HG02943 (cell line): Measurements from ENCODE around the gene CD19.
"Not testable (repeated sequence)": the region's sequence is repeated elsewhere in the genome, so short reads cannot be mapped to it uniquely, and the experiment has no call there.

ENCODE experiments used
- ATAC-seq: cut with Tn5 transposase; IDR thresholded peaks from one replicate; pipeline ENCODE4 v1.9.1; 2021; ENCODE audit warnings: mild to moderate bottlenecking, low read depth, moderate library complexity; ENCODE audit not compliant: unreplicated experiment

Gene CD19

GRCh38 chr16:28980330-28980729, 48.6 kb downstream of the CD19 start:
- ATAC-seq, result not testable (repeated sequence)

DNA sequence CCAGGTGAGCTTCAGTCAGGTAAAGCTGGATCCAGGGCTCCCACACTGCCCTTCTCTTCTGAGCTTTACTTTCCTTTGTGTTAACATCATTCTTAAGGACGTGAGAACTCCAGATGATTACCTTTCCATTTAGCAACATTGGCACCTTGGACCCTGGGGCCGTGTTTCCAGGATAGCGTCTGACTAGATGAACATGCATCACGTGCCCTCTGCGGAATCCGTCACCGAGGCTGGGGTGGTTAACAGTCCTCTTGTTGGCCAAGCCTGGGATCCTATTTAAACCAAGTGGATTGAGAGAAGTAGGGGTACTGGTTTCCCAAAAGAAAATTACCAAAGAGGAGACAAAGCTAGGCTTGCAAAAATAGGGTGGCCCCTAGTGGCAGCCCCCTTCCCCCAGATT, 49.2 kb downstream of the CD19 start:
- no peak for ATAC-seq

DNA sequence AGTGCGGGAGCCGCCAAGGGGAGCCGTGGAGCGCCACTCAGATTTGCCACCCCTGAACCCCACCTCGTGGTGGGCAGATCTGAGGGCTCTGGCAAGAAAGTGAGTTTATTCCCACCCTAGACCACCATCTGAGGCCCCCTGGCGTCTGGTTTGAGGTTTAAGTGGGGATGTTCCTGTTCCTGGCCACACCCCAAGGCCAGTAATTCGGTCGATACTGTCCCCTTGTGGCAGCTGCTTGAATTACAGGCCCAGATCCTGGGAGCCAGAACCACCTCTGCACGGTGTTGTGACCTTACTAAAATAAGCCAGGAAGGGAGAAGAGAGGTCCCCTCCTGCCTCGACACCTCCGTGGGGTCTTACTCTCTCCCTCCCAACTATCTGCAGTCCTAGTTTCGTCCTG, 49.7 kb downstream of the CD19 start:
- ATAC-seq, result no peak

- no peak for ATAC-seq
These were observed 50.6 kb downstream of the CD19 start for GRCh38 chr16:28982418-28982817.

DNA sequence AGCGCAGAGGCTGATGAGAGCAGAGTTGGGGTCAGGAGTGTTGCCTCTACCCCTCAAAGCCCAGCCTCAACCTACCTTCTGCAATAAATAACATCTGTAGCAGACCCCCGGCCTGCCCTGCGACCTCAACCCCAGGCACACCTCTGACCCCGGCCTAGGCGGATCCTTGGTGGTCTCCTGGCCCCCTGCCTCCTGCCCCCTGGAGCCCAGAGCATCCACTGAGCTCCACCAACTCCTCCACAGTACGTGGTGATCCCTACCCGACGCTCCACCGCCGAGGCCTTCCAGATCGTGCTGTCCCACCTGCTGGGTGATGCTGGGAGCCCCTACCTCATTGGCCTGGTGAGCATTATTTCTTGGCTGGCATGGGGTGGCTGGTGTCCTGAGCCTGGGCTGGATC, 51.2 kb downstream of the CD19 start:
- ATAC-seq, result no peak

- no peak for ATAC-seq
These were observed 51.9 kb downstream of the CD19 start for GRCh38 chr16:28983644-28984043.

GRCh38 chr16:28984091-28984490, 52.3 kb downstream of the CD19 start:
- ATAC-seq, result no peak

DNA sequence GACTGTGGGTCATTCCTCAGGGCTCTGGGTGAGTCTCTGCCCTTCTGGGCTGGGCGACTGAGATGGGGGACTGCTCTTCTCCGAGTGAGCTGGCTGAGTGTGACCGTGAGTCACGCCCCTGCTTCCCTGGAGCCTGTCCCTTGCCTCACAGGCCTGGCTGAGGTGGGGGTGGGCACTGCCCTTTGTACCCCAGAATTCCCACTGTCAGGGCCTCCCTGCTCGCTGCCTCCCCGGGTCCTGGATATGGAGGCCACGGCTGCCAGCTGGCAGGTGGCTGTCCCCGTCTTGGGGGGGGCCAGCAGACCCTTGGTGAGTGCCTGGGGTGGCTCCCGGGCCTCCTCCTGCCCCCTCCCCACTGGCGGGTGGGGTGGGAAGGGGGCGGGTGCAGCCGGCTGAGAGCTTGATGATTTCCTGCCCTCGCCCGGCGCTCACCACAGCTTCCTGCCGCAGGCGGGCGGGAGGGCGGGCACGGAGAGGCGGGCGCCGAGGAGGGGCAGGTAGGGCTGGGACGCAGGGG, 52.9 kb downstream of the CD19 start, which contains the start of gene LAT:
LAT (plus strand) TSS at position 434 of the 517 bp plus-strand sequence. CDS start 366 bp downstream, outside the sequence.
- no peak for ATAC-seq

DNA sequence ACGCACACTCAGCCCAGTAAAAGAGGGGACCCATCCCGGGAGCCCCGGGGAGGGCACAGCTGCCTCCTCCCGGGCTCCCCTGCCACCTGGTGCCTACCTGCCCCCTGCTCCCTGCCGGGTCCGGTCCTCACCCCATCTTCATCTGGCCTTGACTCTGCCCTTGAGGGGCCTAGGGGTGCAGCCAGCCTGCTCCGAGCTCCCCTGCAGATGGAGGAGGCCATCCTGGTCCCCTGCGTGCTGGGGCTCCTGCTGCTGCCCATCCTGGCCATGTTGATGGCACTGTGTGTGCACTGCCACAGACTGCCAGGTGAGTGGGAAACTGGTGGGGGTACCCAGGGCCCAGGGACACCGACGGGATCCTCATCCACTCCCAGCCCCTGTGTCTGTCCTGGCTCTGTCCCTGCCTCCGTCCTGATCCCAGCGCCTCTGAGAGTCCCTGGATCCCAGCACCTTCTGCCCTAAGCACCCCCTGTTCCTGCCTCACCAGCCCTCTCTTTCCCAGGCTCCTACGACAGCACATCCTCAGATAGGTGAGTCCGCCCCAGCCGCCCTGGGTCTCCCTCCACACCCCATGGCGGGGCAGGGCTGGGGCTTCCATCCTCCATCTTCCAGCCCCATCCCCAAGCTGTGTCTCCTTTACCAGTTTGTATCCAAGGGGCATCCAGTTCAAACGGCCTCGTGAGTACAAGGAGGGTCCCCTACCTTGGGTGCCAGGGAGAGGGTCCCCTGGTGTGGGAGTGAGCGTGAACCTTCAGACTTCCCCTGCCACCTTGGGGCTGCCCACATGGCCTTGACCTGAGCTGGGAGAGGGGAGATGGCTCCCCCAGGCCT, 53.7 kb downstream of the CD19 start:
- ATAC-seq, result no peak

GRCh38 chr16:28986046-28986445, 54.3 kb downstream of the CD19 start:
- ATAC-seq, result no peak

- ATAC-seq, result no peak
These were observed 54.7 kb downstream of the CD19 start for GRCh38 chr16:28986492-28986891.

DNA sequence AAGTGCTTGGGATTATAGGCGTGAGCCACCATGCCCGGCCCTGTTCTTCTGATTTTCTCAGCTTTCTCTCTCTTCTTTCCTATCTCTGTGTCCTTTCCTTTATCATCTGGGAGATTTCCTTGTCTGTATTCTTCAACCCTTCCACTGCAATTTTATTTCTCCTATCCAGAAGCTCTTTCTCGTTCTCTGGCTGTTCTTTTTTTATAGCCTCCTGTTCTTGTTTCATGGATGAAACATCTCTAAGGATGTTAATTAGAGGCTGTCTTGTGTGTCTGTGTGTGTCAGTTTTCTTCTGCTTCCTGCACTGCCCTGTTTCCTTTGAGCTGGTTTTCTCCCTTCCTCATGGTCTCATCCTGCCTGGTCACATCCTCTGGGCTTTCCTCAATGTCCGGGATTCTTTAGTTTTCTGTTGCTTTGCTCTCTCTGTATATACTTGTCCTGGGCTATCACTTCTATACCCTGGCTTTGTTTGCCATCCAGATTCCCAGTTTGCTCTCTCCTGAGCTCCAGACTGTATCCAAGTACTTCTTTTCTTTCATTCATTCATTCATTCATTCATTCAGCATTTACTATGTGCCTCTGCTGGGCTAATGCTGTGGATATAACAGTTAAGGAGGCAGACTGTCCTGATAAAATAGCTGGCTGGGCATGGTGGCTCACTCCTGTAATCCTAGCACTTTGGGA, 55.5 kb downstream of the CD19 start:
- ATAC-seq, result no peak
